Measurements from ENCODE around the gene SEM1.
"Not testable (repeated sequence)": the region's sequence is repeated elsewhere in the genome, so short reads cannot be mapped to it uniquely, and the experiment has no call there.

The SEM1 gene

DNA sequence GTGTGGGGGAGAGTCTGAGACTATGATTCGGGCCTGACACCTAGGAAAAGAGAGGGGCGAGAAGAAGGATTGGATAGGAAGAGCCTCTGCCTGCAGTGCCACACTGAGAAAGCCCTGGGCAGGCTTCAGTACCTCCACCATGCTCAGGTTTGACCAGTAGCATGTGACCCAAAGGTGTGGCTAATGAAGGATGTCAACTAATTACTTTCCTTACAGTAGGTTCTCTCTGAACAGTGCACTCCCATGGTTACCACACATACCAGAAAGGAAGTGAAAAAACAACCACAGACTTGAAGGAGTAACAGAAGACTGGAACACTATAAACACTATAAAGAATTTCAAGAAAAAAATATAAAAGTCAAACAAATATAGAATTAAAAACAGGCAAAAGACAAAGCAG lies 46.2 kb downstream of the SEM1 start:
- no peak for DNase-seq (ENCODE audit: low read depth in 3 of 3)

DNA sequence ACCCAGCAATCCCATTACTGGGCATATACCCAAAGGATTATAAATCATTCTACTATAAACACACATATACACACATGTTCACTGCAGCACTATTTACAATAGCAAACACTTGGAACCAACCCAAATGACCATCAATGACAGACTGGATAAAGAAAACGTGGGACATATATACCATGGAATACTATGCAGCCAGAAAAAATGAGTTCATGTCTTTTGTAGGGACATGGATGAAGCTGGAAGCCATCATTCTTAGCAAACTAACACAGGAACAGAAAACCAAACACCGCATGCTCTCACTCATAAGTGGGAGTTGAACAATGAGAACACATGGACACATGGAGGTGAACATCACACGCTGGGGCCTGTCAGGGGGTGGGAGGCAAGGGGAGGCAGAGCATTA lies 47.5 kb downstream of the SEM1 start:
- DNase-seq (ENCODE audit: low read depth in 3 of 3): not testable (repeated sequence)

- DNase-seq (ENCODE audit: low read depth in 3 of 3): no peak
Observed at GRCh38 chr7:96658022-96658412, 51.6 kb downstream of the SEM1 start.

GRCh38 chr7:96657347-96658021 lies 52.2 kb downstream of the SEM1 start:
- DNase-seq (ENCODE audit: low read depth in 3 of 3): no peak

DNA sequence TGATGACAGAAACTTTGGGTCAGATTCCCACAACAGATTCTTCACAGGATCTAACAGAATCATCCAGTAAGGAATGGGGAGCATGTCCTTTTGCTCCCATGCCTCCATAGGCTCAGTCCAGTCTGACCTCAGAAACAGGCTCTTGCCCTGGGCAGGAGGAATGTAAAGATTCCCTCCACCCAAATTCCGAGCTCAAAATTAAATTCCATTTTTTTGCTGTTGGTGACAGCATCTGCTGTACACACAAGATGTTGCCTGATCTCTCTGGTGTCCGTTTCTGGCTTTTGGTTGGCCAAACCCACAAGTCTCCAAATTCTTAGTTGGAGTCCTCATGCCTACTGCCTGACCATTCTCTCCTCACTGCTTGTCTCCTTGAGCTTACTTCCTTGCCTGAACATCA lies 53.7 kb downstream of the SEM1 start:
- DNase-seq (ENCODE audit: low read depth in 3 of 3): no peak

DNA sequence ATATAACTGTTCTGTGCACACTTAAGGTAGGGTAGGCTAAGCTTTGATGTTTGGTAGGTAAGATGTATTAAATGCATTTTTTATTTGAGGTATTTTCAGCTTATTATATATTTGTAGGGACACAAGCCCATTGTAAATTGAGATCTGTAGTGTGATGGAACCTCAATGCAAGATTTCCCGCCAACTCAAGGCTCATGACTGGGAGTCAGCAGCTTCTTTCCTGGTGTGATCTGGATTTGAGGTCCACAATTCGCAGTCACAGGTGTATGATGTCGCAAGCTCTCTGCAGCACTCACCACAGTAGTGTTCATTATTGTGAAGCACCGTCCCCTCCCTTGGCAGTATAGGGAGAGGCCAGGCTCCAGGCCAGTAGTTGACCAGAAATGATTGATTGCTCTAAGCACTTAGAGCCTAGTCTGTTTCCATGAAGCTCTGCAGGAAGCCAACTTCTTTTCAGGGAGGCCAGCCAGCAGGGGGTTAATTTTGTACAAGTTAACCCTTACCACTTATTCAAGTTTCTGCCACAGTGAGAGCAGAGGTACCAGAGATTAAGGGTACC lies 54.9 kb downstream of the SEM1 start:
- DNase-seq (ENCODE audit: low read depth in 3 of 3): no peak

- DNase-seq (ENCODE audit: low read depth in 3 of 3): no peak
Observed at GRCh38 chr7:96649981-96650380, 59.7 kb downstream of the SEM1 start.

GRCh38 chr7:96648784-96649183 lies 60.9 kb downstream of the SEM1 start:
- DNase-seq (ENCODE audit: low read depth in 3 of 3): no peak

- no peak for DNase-seq (ENCODE audit: low read depth in 3 of 3)
Observed at GRCh38 chr7:96647733-96648132, 61.9 kb downstream of the SEM1 start.

GRCh38 chr7:96645084-96645483 lies 64.6 kb downstream of the SEM1 start:
- no peak for DNase-seq (ENCODE audit: low read depth in 3 of 3)

DNA sequence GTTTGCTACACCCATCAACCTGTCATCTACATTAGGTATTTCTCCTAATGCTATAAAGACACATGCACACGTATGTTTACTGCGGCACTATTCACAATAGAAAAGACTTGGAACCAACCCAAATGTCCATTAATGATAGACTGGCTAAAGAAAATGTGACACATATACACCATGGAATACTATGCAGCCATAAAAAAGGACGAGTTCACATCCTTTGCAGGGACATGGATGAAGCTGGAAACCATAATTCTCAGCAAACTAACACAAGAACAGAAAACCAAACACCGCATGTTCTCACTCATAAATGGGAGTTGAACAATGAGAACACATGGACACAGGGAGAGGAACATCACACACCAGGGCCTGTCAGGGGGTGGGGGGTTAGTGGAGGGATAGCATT lies 66.2 kb downstream of the SEM1 start:
- DNase-seq (ENCODE audit: low read depth in 3 of 3): not testable (repeated sequence)

GRCh38 chr7:96640054-96640453 lies 69.6 kb downstream of the SEM1 start:
- DNase-seq (ENCODE audit: low read depth in 3 of 3): no peak
